Thyroid gland (tissue), 4 donors: Measurements from ENCODE around the gene SCMH1. TPM values are rescaled to one million over a fixed set of nuclear protein-coding genes. Genes with fewer than 3 reads are reported as not detected.
A peak's percentile ranks its signal among the peaks of the same experiment; 100 is the strongest.

Experiments
- DNase-seq, 2 donors: peaks; one replicate each; pipeline ENCODE4 v3.0.0-alpha.2; 2019
- H3K27ac ChIP-seq, 3 donors: fragments of 200-600 bp; sonication (generic); 1 replicate in 2 of 3; 2 replicates in 1 of 3; pipeline ENCODE4 v1.5.1; 2016 to 2019; ENCODE audit warnings: mild to moderate bottlenecking in 1 of 3, moderate library complexity in 1 of 3
- H3K27me3 ChIP-seq: fragments of 200-600 bp; sonication (generic); one replicate; pipeline ENCODE4 v1.5.1; 2019
- H3K36me3 ChIP-seq, 2 donors: fragments of 200-600 bp; sonication (generic); one replicate each; pipeline ENCODE4 v1.5.1; 2016 to 2019
- H3K4me1 ChIP-seq, 2 donors: fragments of 200-600 bp; sonication (generic); one replicate each; pipeline ENCODE4 v1.5.1; 2017 to 2019
- H3K4me3 ChIP-seq, 3 donors: fragments of 200-600 bp; sonication (generic); replicated peaks in 1 of 3; 1 replicate in 2 of 3; 2 replicates in 1 of 3; pipeline ENCODE4 v1.5.1; 2016; ENCODE audit warnings: mild to moderate bottlenecking in 1 of 3
- H3K9me3 ChIP-seq: fragments of 200-600 bp; sonication (generic); one replicate; pipeline ENCODE4 v1.5.1; 2017
- CTCF ChIP-seq, 6 experiments: fragments of 200-600 bp in 3 of 6; fragments of 450-650 bp in 3 of 6; sonication (generic) in 3 of 6; IDR thresholded peaks; one replicate each; pipeline ENCODE4 v1.5.1; 2016 to 2019; ENCODE audit warnings: antibody characterized with exemption in 6 of 6, mild to moderate bottlenecking in 2 of 6, inconsistent platforms in 1 of 6, moderate library complexity in 1 of 6
- POLR2A ChIP-seq, 2 donors: fragments of 450-650 bp; IDR thresholded peaks; one replicate each; pipeline ENCODE4 v1.6.1; 2017; ENCODE audit warnings: antibody characterized with exemption in 2 of 2, mild to moderate bottlenecking in 2 of 2, moderate library complexity in 1 of 2
- WGBS, 2 donors: methylation state at CpG; one replicate each; pipeline ENCODE4 v1.1.5; 2017; 5-methylcytosine and 5-hydroxymethylcytosine counted together
- intact Hi-C: fragments of 100-400 bp; cut with DNase I; formaldehyde crosslinking; loops from one replicate; pipeline ENCODE4 v1.15.1; 2023
- total RNA-seq, 4 donors: library from RNA; depleted of rRNA; stranded (reverse); fragments of >200 nt; gene quantifications; one replicate each; pipeline ENCODE4 v1.2.3, GENCODE V29; 2016

The SCMH1 gene
- total RNA-seq, 4 donors from 2014 or later = 30.6 to 93.0 (median 47.5) TPM

GRCh38 chr1:41241354-41241748 lies 755 bp downstream of the SCMH1 start:
- Histone ChIP-seq H3K4me3 (peak overlapping the region; percentile 70 to 90 (median 85)), H3K4me1 (peaks cover 8 to 23% of the 10 kb centered on the region in 2 donors), H3K27ac (peak overlapping the region; percentile 93 to 95 (median 95)), H3K9me3 (no peaks in the 10 kb centered on the region), H3K36me3 (no peaks in the 10 kb centered on the region), H3K27me3 (no peaks in the 10 kb centered on the region)
- 0 to 2% methylated on average over 2 to 7 of the region's 45 CpGs for WGBS, 2 donors
- TF ChIP-seq CTCF (IDR thresholded peaks at IDR 0.05) (no peak), POLR2A (IDR thresholded peaks at IDR 0.05) (peak; percentile 48 to 54)
- peak; percentile 70 to 74 for DNase-seq
- intact Hi-C loops = no loop called here

DNA sequence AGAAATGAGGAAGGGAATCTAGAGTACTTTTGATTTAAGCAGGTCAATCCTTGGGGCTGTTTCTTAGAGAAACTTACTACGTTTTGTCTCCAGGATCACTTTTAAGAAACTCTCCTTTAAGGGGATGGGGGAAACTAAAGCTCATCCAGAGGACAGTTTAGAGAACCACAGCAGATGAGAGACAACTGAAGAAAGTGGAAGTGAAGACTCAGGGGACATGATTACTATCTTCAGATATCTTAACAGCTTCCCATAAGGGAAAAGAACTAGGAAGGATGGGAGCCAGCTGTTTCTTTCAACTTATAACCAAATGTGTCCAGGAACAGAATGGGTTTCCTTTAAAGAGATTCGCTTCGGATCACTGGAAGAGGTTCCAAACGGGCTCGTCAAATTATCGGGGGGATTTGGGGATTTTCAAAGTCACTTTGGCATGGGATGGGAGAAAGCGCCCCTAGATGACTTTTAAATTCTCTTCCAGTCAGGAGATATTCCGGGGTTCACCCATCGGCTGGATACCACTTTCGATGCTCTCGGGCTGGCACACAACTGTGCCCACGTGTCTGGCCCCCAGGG lies 1.2 kb downstream of the SCMH1 start:
- Histone ChIP-seq H3K27ac (peak overlapping the region; percentile 93 to 95 (median 95)), H3K4me3 (peak overlapping the region; percentile 70 to 90 (median 85)), H3K9me3 (no peaks in the 10 kb centered on the region), H3K36me3 (no peaks in the 10 kb centered on the region), H3K4me1 (peaks cover 8 to 23% of the 10 kb centered on the region in 2 donors), H3K27me3 (no peaks in the 10 kb centered on the region)
- WGBS, 2 donors = 24 to 28% methylated on average over 12 of the region's 12 CpGs
- intact Hi-C loops = no loop called here
- DNase-seq = no peak
- TF ChIP-seq POLR2A (IDR thresholded peaks at IDR 0.05) = no peak
- TF ChIP-seq CTCF (IDR thresholded peaks at IDR 0.05) = no peak

GRCh38 chr1:41239988-41240610 lies 2.0 kb downstream of the SCMH1 start:
- Histone ChIP-seq H3K4me1 (peaks cover 8 to 23% of the 10 kb centered on the region in 2 donors), H3K36me3 (no peaks in the 10 kb centered on the region), H3K27ac (peak overlapping the region in 2 of 3 donors; percentile 95), H3K27me3 (no peaks in the 10 kb centered on the region), H3K9me3 (no peaks in the 10 kb centered on the region), H3K4me3 (no peak overlapping the region)
- DNase-seq = no peak
- TF ChIP-seq CTCF (IDR thresholded peaks at IDR 0.05) = peak in 3 of 6 experiments; percentile 33 to 48 (median 36)
- TF ChIP-seq POLR2A (IDR thresholded peaks at IDR 0.05) = no peak
- intact Hi-C loops = no loop called here

- no peak overlapping the region for H3K4me3 ChIP-seq
- intact Hi-C loops = no loop called here
- H3K27ac ChIP-seq = peak overlapping the region in 1 of 3 donors; percentile 15
- peaks cover 15 to 30% of the 10 kb centered on the region in 2 donors for H3K4me1 ChIP-seq
- no peaks in the 10 kb centered on the region for H3K9me3 ChIP-seq
- 86 to 90% methylated on average over 5 of the region's 5 CpGs for whole genome bisulfite sequencing, 2 donors
- TF ChIP-seq CTCF (IDR thresholded peaks at IDR 0.05) (no peak), POLR2A (IDR thresholded peaks at IDR 0.05) (no peak)
- no peak for DNase-seq
- no peaks in the 10 kb centered on the region for H3K27me3 ChIP-seq
- no peaks in the 10 kb centered on the region for H3K36me3 ChIP-seq
Measured at GRCh38 chr1:41238311-41238988, 3.7 kb downstream of the SCMH1 start.

GRCh38 chr1:41236781-41237180 lies 5.3 kb downstream of the SCMH1 start:
- H3K27me3 ChIP-seq = no peaks in the 10 kb centered on the region
- H3K9me3 ChIP-seq = no peaks in the 10 kb centered on the region
- H3K36me3 ChIP-seq = no peaks in the 10 kb centered on the region
- WGBS, 2 donors = 95 to 97% methylated on average over 2 of the region's 2 CpGs
- DNase-seq = no peak
- H3K4me1 ChIP-seq = peaks cover 21 to 29% of the 10 kb centered on the region in 2 donors
- no peak overlapping the region for H3K27ac ChIP-seq
- TF ChIP-seq CTCF (IDR thresholded peaks at IDR 0.05) (no peak), POLR2A (IDR thresholded peaks at IDR 0.05) (no peak)
- intact Hi-C loops = no loop called here
- H3K4me3 ChIP-seq = no peak overlapping the region
